Keratinocyte (primary cell): ENCODE results near the gene NFKBIZ.
"Not testable (repeated sequence)": the region's sequence is repeated elsewhere in the genome, so short reads cannot be mapped to it uniquely, and the experiment has no call there.

ENCODE experiments used
- CTCF ChIP-seq, 3 experiments: IDR thresholded peaks in 1 of 3; conservative IDR thresholded peaks in 1 of 3; optimal IDR thresholded peaks in 1 of 3; 2 replicates in 2 of 3; 3 replicates in 1 of 3; pipeline versions ENCODE3 to v1.5.1; 2011; ENCODE audit warnings: low read length in 3 of 3, mild to moderate bottlenecking in 3 of 3, moderate library complexity in 2 of 3, control low read depth in 1 of 3, inconsistent platforms in 1 of 3; ENCODE audit not compliant: insufficient read depth in 2 of 3; ENCODE audit errors: extremely low read depth in 1 of 3
- EZH2 ChIP-seq: IDR thresholded peaks from one replicate; pipeline ENCODE4 v1.6.1; 2012; ENCODE audit warnings: inconsistent platforms, mild to moderate bottlenecking, low read length, moderate library complexity

- TF ChIP-seq CTCF (optimal IDR thresholded peaks at IDR 0.05 in 1 of 3, IDR thresholded peaks at IDR 0.05 in 1 of 3, conservative IDR thresholded peaks at IDR 0.05 in 1 of 3; ENCODE audit: extremely low read depth in 1 of 3, insufficient read depth in 2 of 3, low read length in 3 of 3); EZH2: not testable (repeated sequence)
These were observed 15.6 kb downstream of the NFKBIZ start for GRCh38 chr3:101864926-101865325.
